ENCODE results near the gene PARD3.

GRCh38 chr10:34479520-34480179 lies 335.4 kb downstream of the PARD3 start:
- TF ChIP-seq POLR2A (IDR thresholded peaks at IDR 0.05) = no peak
- TF ChIP-seq CTCF (IDR thresholded peaks at IDR 0.05) = no peak
